ENCODE measurements around the gene IQSEC3. TPM values are rescaled to one million over a fixed set of nuclear protein-coding genes. Genes with fewer than 3 reads are reported as not detected.

Gene IQSEC3
- total and polyA plus RNA-seq, 2 experiments from 2014 or later, result 0.70 to 2.7 TPM

- Histone ChIP-seq H3K4me1 (ENCODE audit: insufficient read depth) (peaks cover 8% of the 10 kb centered on the region), H3K79me2 (no peaks in the 10 kb centered on the region), H3K4me2 (no peak overlapping the region), H3K9me3 (ENCODE audit: low read depth) (no peaks in the 10 kb centered on the region), H3K9me2 (replicated peaks; ENCODE audit: insufficient read depth) (no peaks in the 10 kb centered on the region), H3K27ac (no peak overlapping the region), H3K27me3 (peaks cover 8% of the 10 kb centered on the region), H4K20me1 (ENCODE audit: insufficient read depth, poor library complexity, severe bottlenecking) (no peaks in the 10 kb centered on the region), H3K36me3 (replicated peaks; ENCODE audit: insufficient read depth, low read depth) (no peaks in the 10 kb centered on the region), H2AFZ (no peak overlapping the region), H3K4me3 (no peak overlapping the region)
- 95% methylated on average over 11 of the region's 11 CpGs for WGBS (ENCODE audit: low lambda C conversion rate, missing lambda C conversion rate)
- TF ChIP-seq CTCF (IDR thresholded peaks at IDR 0.05; ENCODE audit: poor library complexity), result no peak
- TF ChIP-seq EZH2phosphoT487 (IDR thresholded peaks at IDR 0.05; ENCODE audit: low read depth, severe bottlenecking, unreplicated experiment), result no peak
- no peak for TF ChIP-seq EZH2 (IDR thresholded peaks at IDR 0.05; ENCODE audit: borderline replicate concordance)
- no peak for DNase-seq (ENCODE audit: low spot score)
These were observed 131.5 kb downstream of the IQSEC3 start for GRCh38 chr12:197911-198695.

- no peak for TF ChIP-seq CTCF (IDR thresholded peaks at IDR 0.05; ENCODE audit: poor library complexity)
- TF ChIP-seq EZH2 (IDR thresholded peaks at IDR 0.05; ENCODE audit: borderline replicate concordance), result no peak
- no peak for TF ChIP-seq EZH2phosphoT487 (IDR thresholded peaks at IDR 0.05; ENCODE audit: low read depth, severe bottlenecking, unreplicated experiment)
- Histone ChIP-seq H3K79me2 (no peaks in the 10 kb centered on the region), H3K9me2 (replicated peaks; ENCODE audit: insufficient read depth) (no peaks in the 10 kb centered on the region), H3K4me3 (no peak overlapping the region), H3K4me1 (ENCODE audit: insufficient read depth) (peaks cover 8% of the 10 kb centered on the region), H4K20me1 (ENCODE audit: insufficient read depth, poor library complexity, severe bottlenecking) (no peaks in the 10 kb centered on the region), H3K27me3 (peaks cover 8% of the 10 kb centered on the region), H2AFZ (no peak overlapping the region), H3K27ac (no peak overlapping the region), H3K4me2 (peak overlapping the region; percentile 60), H3K36me3 (replicated peaks; ENCODE audit: insufficient read depth, low read depth) (no peaks in the 10 kb centered on the region), H3K9me3 (ENCODE audit: low read depth) (no peaks in the 10 kb centered on the region)
- no peak for DNase-seq (ENCODE audit: low spot score)
- 70% methylated on average over 9 of the region's 9 CpGs for WGBS (ENCODE audit: low lambda C conversion rate, missing lambda C conversion rate)
These were observed 132.1 kb downstream of the IQSEC3 start for GRCh38 chr12:198705-199104.

- H3K79me2 ChIP-seq, result no peaks in the 10 kb centered on the region
- H3K9me2 ChIP-seq (replicated peaks; ENCODE audit: insufficient read depth), result no peaks in the 10 kb centered on the region
- 93% methylated on average over 8 of the region's 8 CpGs for WGBS (ENCODE audit: low lambda C conversion rate, missing lambda C conversion rate)
- no peak overlapping the region for H3K4me2 ChIP-seq
- no peak overlapping the region for H3K4me3 ChIP-seq
- no peak for DNase-seq (ENCODE audit: low spot score)
- TF ChIP-seq CTCF (IDR thresholded peaks at IDR 0.05; ENCODE audit: poor library complexity), result no peak
- no peak for TF ChIP-seq EZH2 (IDR thresholded peaks at IDR 0.05; ENCODE audit: borderline replicate concordance)
- no peak for TF ChIP-seq EZH2phosphoT487 (IDR thresholded peaks at IDR 0.05; ENCODE audit: low read depth, severe bottlenecking, unreplicated experiment)
- H3K4me1 ChIP-seq (ENCODE audit: insufficient read depth), result peaks cover 13% of the 10 kb centered on the region
- no peak overlapping the region for H2AFZ ChIP-seq
- H4K20me1 ChIP-seq (ENCODE audit: insufficient read depth, poor library complexity, severe bottlenecking), result no peaks in the 10 kb centered on the region
- H3K9me3 ChIP-seq (ENCODE audit: low read depth), result no peaks in the 10 kb centered on the region
- peaks cover 14% of the 10 kb centered on the region for H3K27me3 ChIP-seq
- H3K36me3 ChIP-seq (replicated peaks; ENCODE audit: insufficient read depth, low read depth), result no peaks in the 10 kb centered on the region
- H3K27ac ChIP-seq, result no peak overlapping the region
These were observed 134.8 kb downstream of the IQSEC3 start for GRCh38 chr12:201361-201760.
